Keratinocyte (primary cell): ENCODE measurements around the gene SF3B6. TPM values are rescaled to one million over a fixed set of nuclear protein-coding genes. Genes with fewer than 3 reads are reported as not detected.
A peak's percentile ranks its signal among the peaks of the same experiment; 100 is the strongest.

Source experiments
- DNase-seq: peaks from one replicate; pipeline ENCODE4 v3.0.0-alpha.2; 2011; ENCODE audit warnings: low read depth, missing footprints, low spot score
- FAIRE-seq: peaks from 2 replicates; lab custom pipeline; 2011; peaks lifted over from hg19 to GRCh38; lab: Jason Lieb, UNC
- H2AFZ ChIP-seq: 2 replicates; pipeline ENCODE4 v1.6.0; 2012; ENCODE audit warnings: low read length, control low read depth, inconsistent platforms; ENCODE audit not compliant: control insufficient read depth
- H3K27ac ChIP-seq: 2 replicates; pipeline ENCODE4 v1.5.1; 2011; ENCODE audit warnings: low read length; ENCODE audit not compliant: control insufficient read depth, insufficient read depth
- H3K27me3 ChIP-seq: 3 replicates; pipeline ENCODE4 v1.6.0; 2011; ENCODE audit warnings: low read length; ENCODE audit not compliant: control insufficient read depth, insufficient read depth; ENCODE audit errors: extremely low read depth
- H3K36me3 ChIP-seq, 2 experiments: 2 replicates in 1 of 2; 3 replicates in 1 of 2; pipeline ENCODE4 v1.5.1; 2011; ENCODE audit warnings: low read length in 2 of 2, mild to moderate bottlenecking in 1 of 2; ENCODE audit not compliant: control insufficient read depth in 2 of 2, insufficient read depth in 2 of 2; ENCODE audit errors: extremely low read depth in 1 of 2
- H3K4me1 ChIP-seq: 3 replicates; pipeline ENCODE4 v1.5.1; 2011; ENCODE audit warnings: low read length; ENCODE audit not compliant: control insufficient read depth, insufficient read depth; ENCODE audit errors: extremely low read depth
- H3K4me2 ChIP-seq: 3 replicates; pipeline ENCODE4 v1.6.0; 2011; ENCODE audit warnings: low read depth, low read length; ENCODE audit not compliant: control insufficient read depth, insufficient read depth; ENCODE audit errors: extremely low read depth
- H3K4me3 ChIP-seq, 3 experiments: fragments of 200-600 bp in 1 of 3; sonication (generic) in 1 of 3; 2 replicates in 2 of 3; 3 replicates in 1 of 3; pipeline ENCODE4 v1.5.1; 2011 to 2016; ENCODE audit warnings: low read length in 3 of 3, mild to moderate bottlenecking in 3 of 3, control low read depth in 2 of 3, inconsistent platforms in 1 of 3, low read depth in 1 of 3, mixed read lengths in 1 of 3, mixed run types in 1 of 3, moderate library complexity in 1 of 3; ENCODE audit not compliant: control insufficient read depth in 2 of 3, insufficient read depth in 2 of 3; ENCODE audit errors: extremely low read depth in 1 of 3
- H3K79me2 ChIP-seq: 2 replicates; pipeline ENCODE4 v1.6.0; 2012; ENCODE audit warnings: low read length; ENCODE audit not compliant: control insufficient read depth, insufficient read depth
- H3K9ac ChIP-seq: 3 replicates; pipeline ENCODE4 v1.6.0; 2011; ENCODE audit warnings: low read length; ENCODE audit not compliant: control insufficient read depth, insufficient read depth; ENCODE audit errors: extremely low read depth
- H3K9me1 ChIP-seq: 3 replicates; pipeline ENCODE4 v1.6.0; 2011; ENCODE audit warnings: low read length; ENCODE audit not compliant: control insufficient read depth, insufficient read depth; ENCODE audit errors: extremely low read depth
- H3K9me3 ChIP-seq: 2 replicates; pipeline ENCODE4 v1.5.1; 2012; ENCODE audit warnings: low read depth, low read length; ENCODE audit not compliant: control insufficient read depth
- H4K20me1 ChIP-seq: 3 replicates; pipeline ENCODE4 v1.6.0; 2011; ENCODE audit warnings: low read length; ENCODE audit not compliant: control insufficient read depth, insufficient read depth; ENCODE audit errors: extremely low read depth
- CTCF ChIP-seq, 3 experiments: IDR thresholded peaks in 1 of 3; conservative IDR thresholded peaks in 1 of 3; optimal IDR thresholded peaks in 1 of 3; 2 replicates in 2 of 3; 3 replicates in 1 of 3; pipeline versions ENCODE3 to v1.5.1; 2011; ENCODE audit warnings: low read length in 3 of 3, mild to moderate bottlenecking in 3 of 3, moderate library complexity in 2 of 3, control low read depth in 1 of 3, inconsistent platforms in 1 of 3; ENCODE audit not compliant: insufficient read depth in 2 of 3; ENCODE audit errors: extremely low read depth in 1 of 3
- EZH2 ChIP-seq: IDR thresholded peaks from one replicate; pipeline ENCODE4 v1.6.1; 2012; ENCODE audit warnings: inconsistent platforms, mild to moderate bottlenecking, low read length, moderate library complexity
- dilution Hi-C: fragments of 300-500 bp; cut with MboI; formaldehyde crosslinking; loops from one replicate; pipeline ENCODE4 v1.7.0; 2020; ENCODE audit warnings: low sequenced_read_pairs; ENCODE audit not compliant: extremely low pct_ligation_motif_present
- polyA plus RNA-seq, 5 experiments: library from polyadenylated mRNA; depleted of rRNA in 3 of 5; stranded (reverse) in 3 of 5; stranded (forward) in 1 of 5; unstranded in 1 of 5; fragments of >200 nt; gene quantifications; 1 replicate in 1 of 5; 2 replicates in 3 of 5; 3 replicates in 1 of 5; pipeline versions ENCODE4 v1.2.1 to v1.2.3, GENCODE V29; 2011 to 2012; ENCODE audit warnings: missing spikeins in 2 of 5, low read depth in 1 of 5, low replicate concordance in 1 of 5

SF3B6 gene
- polyA plus RNA-seq, 1 donor (not counting 4 experiments of a cell fraction or from before 2014, with no cell fraction given) = 347 TPM

GRCh38 chr2:24046930-24047702 lies 29.0 kb downstream of the SF3B6 start, which contains the start of gene WDCP:
Gene WDCP, minus strand, starts transcription at chr2:24047391. Its CDS starts 7,897 bp downstream, at chr2:24039494.
- Histone ChIP-seq H3K9me3 (no peaks in the 10 kb centered on the region), H3K9ac (peak within 1 kb of the TSS; percentile 74), H3K27ac (peak within 1 kb of the TSS; percentile 19), H3K4me2 (peak within 1 kb of the TSS; percentile 71), H3K27me3 (no peaks in the 10 kb centered on the region), H3K9me1 (no peaks in the 10 kb centered on the region), H3K79me2 (peaks cover 10% of the 10 kb centered on the region), H2AFZ (peak within 1 kb of the TSS; percentile 92), H4K20me1 (no peaks in the 10 kb centered on the region), H3K4me3 (peak within 1 kb of the TSS; percentile 87 to 90 (median 89)), H3K4me1 (peaks cover 10% of the 10 kb centered on the region), H3K36me3 (no peaks in the 10 kb centered on the region)
- FAIRE-seq = peak; percentile 82
- DNase-seq = peak; percentile 82
- TF ChIP-seq EZH2 (no peak), CTCF (optimal IDR thresholded peaks at IDR 0.05 in 1 of 3, IDR thresholded peaks at IDR 0.05 in 1 of 3, conservative IDR thresholded peaks at IDR 0.05 in 1 of 3; ENCODE audit: extremely low read depth in 1 of 3, insufficient read depth in 2 of 3, low read length in 3 of 3) (no peak)
- dilution Hi-C loops = no loop called here

- FAIRE-seq = no peak
- no peaks in the 10 kb centered on the region for H3K9me3 ChIP-seq
- H3K27ac ChIP-seq = peak overlapping the region; percentile 19
- H3K9ac ChIP-seq = peak overlapping the region; percentile 74
- H3K36me3 ChIP-seq = no peaks in the 10 kb centered on the region
- H3K4me1 ChIP-seq = peaks cover 10% of the 10 kb centered on the region
- H3K27me3 ChIP-seq = no peaks in the 10 kb centered on the region
- peak overlapping the region; percentile 71 for H3K4me2 ChIP-seq
- peak overlapping the region; percentile 92 for H2AFZ ChIP-seq
- dilution Hi-C loops = no loop called here
- H3K9me1 ChIP-seq = no peaks in the 10 kb centered on the region
- no peaks in the 10 kb centered on the region for H4K20me1 ChIP-seq
- DNase-seq = no peak
- peak overlapping the region; percentile 87 to 90 (median 89) for H3K4me3 ChIP-seq
- peaks cover 10% of the 10 kb centered on the region for H3K79me2 ChIP-seq
- TF ChIP-seq CTCF (optimal IDR thresholded peaks at IDR 0.05 in 1 of 3, IDR thresholded peaks at IDR 0.05 in 1 of 3, conservative IDR thresholded peaks at IDR 0.05 in 1 of 3; ENCODE audit: extremely low read depth in 1 of 3, insufficient read depth in 2 of 3, low read length in 3 of 3) (no peak), EZH2 (no peak)
Measured at GRCh38 chr2:24046599-24046929, 29.6 kb downstream of the SF3B6 start.
